GM18505 (cell line): ENCODE data around the gene IL10RB.
"Not testable (repeated sequence)": the region's sequence is repeated elsewhere in the genome, so short reads cannot be mapped to it uniquely, and the experiment has no call there.

Experiments used
- ATAC-seq: cut with Tn5 transposase; IDR thresholded peaks from one replicate; pipeline ENCODE4 v1.9.1; 2021; ENCODE audit not compliant: unreplicated experiment
- POLR2A ChIP-seq: IDR thresholded peaks from 4 replicates; pipeline ENCODE4 v1.6.1; 2011; ENCODE audit warnings: borderline replicate concordance; ENCODE audit not compliant: insufficient read depth, insufficient read length; ENCODE audit errors: extremely low read depth

The IL10RB gene

DNA sequence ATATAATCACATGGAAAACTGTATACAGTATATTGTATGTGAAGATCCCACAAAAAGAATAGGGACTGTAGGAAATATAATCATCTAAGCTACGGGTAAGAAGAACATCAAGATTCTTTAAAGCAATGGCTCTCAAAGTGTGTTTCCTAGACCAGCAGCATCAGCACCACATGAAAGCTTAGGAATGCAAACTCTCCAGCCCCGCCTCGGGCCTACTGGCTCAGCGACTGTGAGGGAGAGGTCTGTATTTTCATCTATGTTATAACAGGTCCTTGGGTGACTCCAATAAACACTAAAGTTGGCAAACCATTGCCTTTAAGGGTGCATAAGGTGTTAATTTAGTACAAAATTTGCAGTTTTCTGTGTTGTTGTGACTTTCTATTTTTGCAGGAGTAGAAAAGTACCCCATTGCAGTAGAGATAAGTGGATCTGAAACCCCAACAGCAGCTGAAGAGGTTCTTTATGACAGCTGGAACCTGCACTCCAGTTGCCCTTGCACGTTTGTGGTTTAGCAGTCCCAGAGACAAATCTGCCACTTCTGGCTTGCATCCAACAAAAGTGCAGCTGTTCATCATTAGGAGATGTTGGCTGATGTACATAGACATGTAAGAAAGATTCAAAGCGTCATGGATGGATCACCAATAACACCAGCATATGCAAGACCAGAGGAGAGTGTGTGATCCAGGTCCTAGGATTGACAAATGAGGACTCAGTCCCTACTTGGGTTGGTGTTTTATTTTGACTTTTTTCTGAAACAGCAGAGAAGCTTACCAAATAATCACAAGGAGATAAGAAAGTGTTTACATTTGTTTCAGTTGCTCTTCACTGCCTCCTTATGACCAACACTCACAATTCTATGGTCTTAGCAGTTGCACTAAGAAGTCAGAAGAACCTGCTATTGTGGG, 42.7 kb downstream of the IL10RB start:
- peak; percentile 74 for ATAC-seq
- no peak for TF ChIP-seq POLR2A

DNA sequence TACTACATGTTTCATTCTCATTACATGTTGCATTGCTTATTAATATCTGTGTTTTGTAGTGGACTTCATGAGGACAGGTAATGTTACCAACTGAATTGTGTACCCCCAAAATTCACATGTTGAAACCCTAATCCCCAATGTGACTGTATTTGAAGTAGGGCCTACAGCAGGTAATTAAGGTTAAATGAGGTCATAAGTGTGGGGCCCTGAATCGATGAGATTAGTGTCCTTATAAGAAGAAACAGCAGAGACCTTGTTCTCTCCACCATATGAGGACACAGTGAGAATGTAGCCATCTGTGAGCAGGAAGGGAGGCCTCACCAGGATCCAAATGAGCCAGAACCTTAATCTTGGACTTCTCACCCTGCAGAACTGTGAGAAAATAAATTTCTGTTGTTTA, 43.6 kb downstream of the IL10RB start:
- TF ChIP-seq POLR2A, result no peak
- ATAC-seq, result no peak

DNA sequence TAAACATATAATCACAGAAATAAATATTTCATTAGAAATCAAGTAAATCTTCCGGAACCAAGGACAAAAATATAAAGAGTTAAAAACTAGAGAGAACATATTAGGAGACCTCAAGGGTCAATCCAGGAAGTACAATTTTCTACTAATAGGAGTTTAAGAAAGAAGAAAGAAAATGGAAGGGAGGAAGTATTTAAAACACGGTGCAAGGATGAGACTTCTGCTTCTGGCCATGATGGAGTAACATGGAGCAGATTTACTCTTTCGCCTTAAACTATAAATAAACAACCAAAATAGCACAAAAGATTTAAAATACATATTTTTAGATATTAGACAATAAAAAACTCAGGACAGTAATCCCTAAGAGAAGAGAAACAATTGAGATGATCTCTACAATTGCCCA, 46.0 kb downstream of the IL10RB start:
- TF ChIP-seq POLR2A, result no peak
- ATAC-seq, result no peak

DNA sequence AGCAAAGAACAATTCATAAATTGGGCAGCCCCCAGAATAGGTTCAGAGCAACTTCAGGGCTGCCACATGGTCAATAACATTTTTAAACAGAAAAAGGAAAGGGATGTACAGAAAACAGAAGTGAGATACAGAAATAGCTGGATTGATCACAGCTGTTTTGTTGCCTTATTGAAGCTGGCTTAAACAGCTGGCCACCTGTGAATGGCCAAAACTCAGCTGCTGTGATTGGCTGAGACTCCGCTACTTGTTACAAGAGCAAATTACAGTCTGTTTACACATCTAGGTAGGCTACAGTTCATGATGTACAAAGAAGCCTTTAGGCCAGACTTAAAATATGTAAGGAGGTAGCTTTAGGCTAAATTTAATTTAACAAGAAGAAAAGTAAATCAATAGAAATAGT, 47.0 kb downstream of the IL10RB start:
- no peak for TF ChIP-seq POLR2A
- no peak for ATAC-seq

DNA sequence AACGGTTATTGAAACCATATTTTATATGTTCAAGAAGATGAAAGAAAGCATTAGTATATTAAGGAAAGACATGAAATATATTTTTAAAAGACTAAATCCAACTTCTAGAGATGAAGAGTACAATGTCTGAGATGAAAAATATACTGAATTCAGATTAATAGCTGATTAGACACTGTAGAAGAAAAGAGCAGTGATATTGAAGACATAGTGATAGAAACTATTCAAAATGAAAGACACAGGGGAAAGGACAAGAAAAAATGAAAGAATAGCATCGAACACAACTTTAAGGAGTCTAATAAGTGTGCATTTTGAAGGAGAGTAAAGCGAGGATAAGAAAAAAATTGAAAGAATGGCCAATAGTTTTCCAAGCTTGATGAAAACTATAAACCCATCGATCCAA, 47.4 kb downstream of the IL10RB start:
- ATAC-seq, result no peak
- no peak for TF ChIP-seq POLR2A

DNA sequence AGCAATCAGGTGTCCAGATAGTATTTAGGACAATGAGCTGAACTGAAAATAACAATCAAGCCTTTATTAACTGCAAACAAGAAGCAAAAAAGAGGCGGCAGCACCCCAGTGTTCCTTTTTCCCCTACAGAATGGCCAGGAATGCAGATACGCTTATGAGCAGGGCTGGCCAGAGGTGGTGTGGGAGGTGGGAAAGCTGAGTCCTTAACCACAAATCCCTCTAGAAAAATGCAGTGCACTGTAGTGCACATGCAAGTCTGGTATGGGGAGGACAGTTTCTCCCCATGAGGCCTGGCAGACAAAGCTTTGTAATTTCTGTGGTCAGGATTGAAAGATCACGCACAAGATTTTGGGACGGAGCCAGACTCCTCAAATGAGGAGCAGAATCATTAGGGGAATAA, 47.9 kb downstream of the IL10RB start:
- no peak for ATAC-seq

DNA sequence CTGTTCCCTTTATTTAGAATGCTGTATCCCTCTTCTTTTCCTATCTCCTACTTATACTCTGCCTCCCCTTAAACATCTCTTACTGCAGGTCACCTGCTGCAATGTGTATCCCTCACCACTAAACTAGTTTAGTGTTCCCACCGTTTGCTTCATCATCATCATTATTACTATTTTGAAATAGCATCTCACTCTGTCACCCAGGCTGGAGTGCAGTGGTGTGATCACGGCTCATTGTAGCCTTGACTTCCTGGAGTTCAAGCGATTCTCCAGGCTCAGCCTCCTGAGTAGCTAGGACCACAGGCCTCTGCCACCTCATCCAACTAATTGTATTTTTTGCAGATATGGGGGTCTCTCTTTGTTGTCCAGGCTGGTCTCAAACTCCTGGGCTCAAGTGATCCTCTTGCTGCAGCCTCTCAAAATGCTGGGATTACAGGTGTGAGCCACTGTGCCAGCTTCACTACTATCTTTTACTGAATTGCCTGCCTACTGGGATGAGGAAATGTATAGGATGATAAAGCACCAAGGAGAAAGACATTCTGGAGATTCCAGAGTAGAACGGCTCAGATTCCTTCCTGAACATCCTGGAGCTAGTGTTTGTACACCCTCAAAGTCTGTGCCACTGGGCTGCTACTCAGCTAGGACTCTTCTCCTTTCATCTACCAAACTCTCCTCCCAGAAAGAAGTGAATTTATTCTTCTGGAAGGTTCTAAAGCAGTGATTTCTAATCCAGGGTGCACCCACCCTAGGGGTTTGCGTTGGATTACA, 50.0 kb downstream of the IL10RB start:
- TF ChIP-seq POLR2A, result no peak
- no peak for ATAC-seq

More for the DNA sequence above, 47.9 kb downstream of the IL10RB start:
- no peak for TF ChIP-seq POLR2A

DNA sequence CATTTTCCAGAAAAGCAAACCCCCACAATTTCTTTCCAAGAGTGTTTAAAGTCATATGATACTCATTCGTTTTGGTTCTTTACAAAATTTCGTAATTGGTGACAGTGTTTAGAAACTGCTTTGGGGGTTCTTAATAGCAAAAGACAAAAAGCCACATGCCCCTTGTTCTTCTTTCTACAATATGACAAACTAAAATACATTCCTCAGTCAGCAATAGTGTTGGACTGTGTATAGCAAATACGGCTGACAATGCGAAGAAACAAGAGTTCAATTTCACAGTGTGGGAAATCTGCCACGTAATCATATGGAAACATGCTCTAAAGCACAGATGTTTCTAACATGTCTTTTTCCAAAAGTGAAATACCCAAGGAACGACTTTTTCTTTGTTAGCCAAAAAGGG, 51.0 kb downstream of the IL10RB start:
- no peak for ATAC-seq

DNA sequence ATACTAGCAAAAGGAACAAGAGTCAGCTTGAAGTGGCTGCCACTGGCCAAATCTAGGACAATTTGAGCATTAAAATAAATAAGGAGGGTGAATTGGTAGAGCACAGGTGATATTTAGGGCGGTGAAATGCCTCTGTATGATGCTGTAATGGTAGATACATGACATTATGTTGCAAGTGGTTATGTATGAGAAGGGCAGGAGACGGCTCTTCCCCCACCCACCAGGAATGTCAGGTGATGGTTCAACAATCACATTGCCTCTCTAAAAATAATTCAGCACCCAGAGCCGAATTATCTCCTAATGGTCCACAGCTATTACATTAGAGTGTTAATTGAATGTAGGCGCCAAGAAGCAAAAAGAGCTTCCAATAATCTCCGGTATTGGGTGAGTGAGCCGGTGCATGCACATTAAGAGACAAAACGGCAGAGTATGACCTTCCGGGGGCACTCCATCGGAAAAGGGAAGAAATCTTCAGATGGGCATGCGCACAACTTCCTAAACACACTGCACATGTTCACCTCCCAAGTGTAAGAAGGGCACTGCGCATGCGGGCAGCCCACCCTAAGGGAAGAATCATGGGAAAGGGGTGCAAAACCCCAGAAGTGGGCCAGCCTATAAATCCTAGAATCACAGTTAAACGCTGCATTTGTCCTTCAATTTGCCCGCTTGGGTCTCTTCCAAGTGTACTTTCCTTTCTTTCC, 51.8 kb downstream of the IL10RB start:
- ATAC-seq, result no peak
- no peak for TF ChIP-seq POLR2A

More for the DNA sequence above, 51.0 kb downstream of the IL10RB start:
- no peak for TF ChIP-seq POLR2A

DNA sequence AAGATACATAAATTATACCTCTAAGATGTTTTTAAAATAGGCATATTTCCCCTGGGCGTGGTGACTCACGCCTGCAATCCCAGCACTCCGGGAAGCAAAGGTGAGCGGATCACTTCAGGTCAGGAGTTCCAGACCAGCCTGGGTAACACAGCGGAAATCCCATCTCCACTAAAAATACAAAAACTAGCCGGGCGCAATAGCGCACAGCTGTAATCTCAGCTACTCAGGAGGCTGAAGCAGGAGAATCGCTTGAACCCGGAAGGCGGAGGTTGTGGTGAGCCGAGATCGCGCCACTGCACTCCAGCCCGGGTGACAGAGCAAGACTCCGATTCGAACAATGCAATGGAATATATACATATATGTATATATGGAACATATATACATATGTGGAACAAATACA, 54.8 kb downstream of the IL10RB start:
- not testable (repeated sequence) for ATAC-seq

DNA sequence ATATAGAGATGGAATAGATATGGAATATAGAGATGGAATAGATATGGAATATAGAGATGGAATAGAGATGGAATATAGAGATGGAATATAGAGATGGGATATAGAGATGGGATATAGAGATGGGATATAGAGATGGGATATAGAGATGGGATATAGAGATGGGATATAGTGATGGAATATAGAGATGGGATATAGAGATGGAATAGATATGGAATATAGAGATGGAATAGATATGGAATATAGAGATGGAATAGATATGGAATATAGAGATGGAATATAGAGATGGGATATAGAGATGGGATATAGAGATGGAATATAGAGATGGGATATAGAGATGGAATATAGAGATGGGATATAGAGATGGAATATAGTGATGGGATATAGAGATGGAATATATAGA, 57.4 kb downstream of the IL10RB start:
- ATAC-seq, result not testable (repeated sequence)

DNA sequence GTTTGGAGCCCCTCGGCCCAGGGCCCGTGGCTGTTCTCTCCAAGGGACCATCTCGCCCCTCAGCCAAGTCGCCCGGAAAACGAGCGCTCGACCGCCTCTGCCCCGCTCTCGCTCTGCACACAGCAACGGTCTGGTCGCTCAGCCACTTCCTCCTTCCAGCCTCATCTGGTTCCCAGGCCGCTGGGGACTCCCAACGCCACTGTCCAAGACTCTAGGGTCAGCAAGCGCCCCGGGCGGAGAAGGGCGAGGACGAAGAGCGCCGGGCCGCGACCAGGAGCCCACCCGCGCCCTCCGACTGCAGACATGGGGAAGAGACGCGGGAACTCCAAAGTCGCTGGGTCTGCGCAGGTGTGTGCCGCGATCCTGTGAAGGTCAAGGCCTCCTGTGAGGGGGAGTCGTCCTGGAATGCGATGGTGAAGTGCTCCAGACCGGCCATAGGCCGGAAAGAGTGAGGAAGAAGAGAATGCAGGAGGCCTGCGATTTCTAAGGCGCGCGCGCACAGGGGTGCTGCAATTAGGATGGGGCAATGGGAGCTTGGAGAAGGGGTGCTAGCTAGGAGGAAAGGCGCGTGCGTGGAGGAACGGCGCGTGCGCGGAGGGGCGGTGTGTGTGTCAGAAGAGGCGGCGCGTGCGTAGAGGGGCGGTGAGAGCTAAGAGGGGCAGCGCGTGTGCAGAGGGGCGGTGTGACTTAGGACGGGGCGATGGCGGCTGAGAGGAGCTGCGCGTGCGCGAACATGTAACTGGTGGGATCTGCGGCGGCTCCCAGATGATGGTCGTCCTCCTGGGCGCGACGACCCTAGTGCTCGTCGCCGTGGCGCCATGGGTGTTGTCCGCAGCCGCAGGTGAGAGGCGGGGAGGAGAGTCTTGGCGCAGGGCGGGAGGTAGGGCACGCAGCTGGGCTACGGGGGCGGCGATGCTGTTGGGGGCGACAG, 58.4 kb downstream of the IL10RB start, which contains the start of gene IFNAR1:
Gene IFNAR1 (plus strand): TSS at position 680 of the 931 bp plus-strand sequence. CDS start 86 bp downstream, at position 766.
- peak; percentile 90 for TF ChIP-seq POLR2A
- peak; percentile 69 for ATAC-seq
